Mesenchymal stem cell (in vitro differentiated cells and primary cell): Measurements from ENCODE around the gene GPR65.

ENCODE experiments used
- DNase-seq: peaks from one replicate; pipeline ENCODE4 v3.0.0-alpha.2; 2013
- H2AFZ ChIP-seq: one replicate; pipeline ENCODE4 v1.6.1; 2013; ENCODE audit warnings: low read depth, mild to moderate bottlenecking, control low read depth, inconsistent platforms, low read length, moderate library complexity
- H2AK5ac ChIP-seq: 2 replicates; pipeline ENCODE4 v1.6.1; 2013; ENCODE audit warnings: low read length, moderate library complexity, mild to moderate bottlenecking, inconsistent platforms; ENCODE audit not compliant: severe bottlenecking
- H2BK120ac ChIP-seq: one replicate; pipeline ENCODE4 v1.6.1; 2013; ENCODE audit warnings: low read depth, mild to moderate bottlenecking, inconsistent platforms, low read length, moderate library complexity
- H2BK12ac ChIP-seq, 2 experiments: one replicate each; pipeline ENCODE4 v1.6.1; 2013; ENCODE audit warnings: inconsistent platforms in 2 of 2, low read length in 2 of 2, mild to moderate bottlenecking in 2 of 2, moderate library complexity in 2 of 2, control low read depth in 1 of 2
- H2BK15ac ChIP-seq: one replicate; pipeline ENCODE4 v1.6.1; 2013; ENCODE audit warnings: mild to moderate bottlenecking, low read depth, inconsistent platforms; ENCODE audit not compliant: poor library complexity, severe bottlenecking
- H2BK5ac ChIP-seq: 2 replicates; pipeline ENCODE4 v1.6.1; 2013; ENCODE audit warnings: low read depth, mild to moderate bottlenecking, low read length, control low read depth, inconsistent platforms; ENCODE audit not compliant: poor library complexity, severe bottlenecking
- H3K14ac ChIP-seq, 2 experiments: one replicate each; pipeline ENCODE4 v1.6.1; 2013; ENCODE audit warnings: inconsistent platforms in 2 of 2, low read length in 2 of 2, control low read depth in 1 of 2, mild to moderate bottlenecking in 1 of 2, moderate library complexity in 1 of 2
- H3K18ac ChIP-seq, 2 experiments: one replicate each; pipeline ENCODE4 v1.6.1; 2013; ENCODE audit warnings: inconsistent platforms in 2 of 2, low read length in 2 of 2, control low read depth in 1 of 2, low read depth in 1 of 2, mild to moderate bottlenecking in 1 of 2
- H3K23ac ChIP-seq, 2 experiments: one replicate each; pipeline ENCODE4 v1.6.1; 2013; ENCODE audit warnings: inconsistent platforms in 2 of 2, low read length in 2 of 2, mild to moderate bottlenecking in 2 of 2, moderate library complexity in 2 of 2, control low read depth in 1 of 2
- H3K27ac ChIP-seq: 2 replicates; pipeline ENCODE4 v1.5.1; 2013; ENCODE audit warnings: mild to moderate bottlenecking, moderate library complexity, low read length, control low read depth, inconsistent platforms; ENCODE audit not compliant: poor library complexity, severe bottlenecking
- H3K27me3 ChIP-seq, 2 experiments: 2 replicates each; pipeline versions ENCODE4 v1.6.1 to v1.7.0; 2013; ENCODE audit warnings: low read length in 2 of 2, mild to moderate bottlenecking in 2 of 2, moderate library complexity in 2 of 2, control low read depth in 1 of 2, inconsistent platforms in 1 of 2; ENCODE audit not compliant: control insufficient read depth in 1 of 2, insufficient read depth in 1 of 2
- H3K36me3 ChIP-seq, 2 experiments: 2 replicates each; pipeline versions ENCODE4 v1.6.1 to v1.7.0; 2013; ENCODE audit warnings: low read length in 2 of 2, control low read depth in 1 of 2, inconsistent platforms in 1 of 2, low read depth in 1 of 2, mild to moderate bottlenecking in 1 of 2; ENCODE audit not compliant: insufficient read depth in 2 of 2, control insufficient read depth in 1 of 2
- H3K4ac ChIP-seq, 2 experiments: one replicate each; pipeline ENCODE4 v1.6.1; 2013; ENCODE audit warnings: inconsistent platforms in 2 of 2, low read length in 2 of 2, mild to moderate bottlenecking in 2 of 2, moderate library complexity in 2 of 2, control low read depth in 1 of 2, low read depth in 1 of 2
- H3K4me1 ChIP-seq: 2 replicates; pipeline ENCODE4 v1.6.1; 2013; ENCODE audit warnings: low read depth, low read length, control low read depth; ENCODE audit not compliant: control insufficient read depth, insufficient read depth
- H3K4me2 ChIP-seq: 2 replicates; pipeline ENCODE4 v1.6.1; 2013; ENCODE audit warnings: low read length, mild to moderate bottlenecking, inconsistent platforms; ENCODE audit not compliant: poor library complexity, severe bottlenecking
- H3K4me3 ChIP-seq, 2 experiments: 2 replicates each; pipeline versions ENCODE4 v1.5.1 to v1.7.0; 2013; ENCODE audit warnings: low read length in 2 of 2, mild to moderate bottlenecking in 2 of 2, control low read depth in 1 of 2, low read depth in 1 of 2; ENCODE audit not compliant: insufficient read depth in 1 of 2
- H3K79me1 ChIP-seq: replicated peaks from 2 replicates; pipeline ENCODE4 v1.6.1; 2013; ENCODE audit warnings: mild to moderate bottlenecking, control low read depth, low read length, inconsistent platforms; ENCODE audit not compliant: poor library complexity, severe bottlenecking
- H3K9ac ChIP-seq: 2 replicates; pipeline ENCODE4 v1.7.0; 2013; ENCODE audit warnings: mild to moderate bottlenecking, low read length, moderate library complexity
- H3K9me3 ChIP-seq: 2 replicates; pipeline ENCODE4 v1.7.0; 2013; ENCODE audit warnings: mild to moderate bottlenecking, low read length; ENCODE audit not compliant: control insufficient read depth
- H4K8ac ChIP-seq: one replicate; pipeline ENCODE4 v1.6.1; 2013; ENCODE audit warnings: inconsistent platforms, mild to moderate bottlenecking, low read length, moderate library complexity
- H4K91ac ChIP-seq: one replicate; pipeline ENCODE4 v1.6.1; 2013; ENCODE audit warnings: mild to moderate bottlenecking, low read length, inconsistent platforms
- WGBS: methylation state at CpG from one replicate; pipeline ENCODE4 v1.1.7; 2013; ENCODE audit warnings: mixed read lengths; 5-methylcytosine and 5-hydroxymethylcytosine counted together

The GPR65 gene

DNA sequence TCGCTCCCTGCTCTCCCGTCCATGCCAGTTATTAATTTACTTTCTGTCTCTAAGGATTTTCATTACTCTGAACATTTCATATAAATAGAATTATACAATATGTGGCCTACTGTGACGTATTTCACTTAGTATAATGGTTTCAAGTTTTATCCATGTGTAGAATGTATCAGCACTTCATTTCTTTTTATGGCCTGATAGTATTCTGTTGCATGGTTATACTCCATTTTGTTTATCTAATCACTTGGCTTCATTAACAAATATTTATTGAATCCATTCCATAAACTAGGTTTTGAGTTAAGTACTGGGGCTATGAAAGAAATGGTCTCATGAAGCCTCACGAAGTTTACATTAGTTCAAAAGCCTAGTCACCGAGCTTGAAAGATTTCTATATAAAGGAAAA, 7.6 kb downstream of the GPR65 start:
- Histone ChIP-seq H2AFZ (no peak overlapping the region), H3K4me3 (no peak overlapping the region), H3K4me1 (no peaks in the 10 kb centered on the region), H2BK12ac (no peak overlapping the region), H2AK5ac (no peak overlapping the region), H2BK15ac (no peak overlapping the region), H3K4ac (no peak overlapping the region), H3K23ac (no peak overlapping the region), H2BK5ac (no peak overlapping the region), H3K18ac (no peak overlapping the region), H3K9ac (no peak overlapping the region), H2BK120ac (no peak overlapping the region), H3K27ac (no peak overlapping the region), H3K9me3 (no peaks in the 10 kb centered on the region), H3K4me2 (no peak overlapping the region), H3K27me3 (no peaks in the 10 kb centered on the region), H3K14ac (no peak overlapping the region), H4K8ac (no peak overlapping the region), H4K91ac (no peak overlapping the region), H3K36me3 (no peaks in the 10 kb centered on the region), H3K79me1 (no peaks in the 10 kb centered on the region)
- DNase-seq = no peak
- 83% methylated on average over 1 of the region's 5 CpGs for WGBS

DNA sequence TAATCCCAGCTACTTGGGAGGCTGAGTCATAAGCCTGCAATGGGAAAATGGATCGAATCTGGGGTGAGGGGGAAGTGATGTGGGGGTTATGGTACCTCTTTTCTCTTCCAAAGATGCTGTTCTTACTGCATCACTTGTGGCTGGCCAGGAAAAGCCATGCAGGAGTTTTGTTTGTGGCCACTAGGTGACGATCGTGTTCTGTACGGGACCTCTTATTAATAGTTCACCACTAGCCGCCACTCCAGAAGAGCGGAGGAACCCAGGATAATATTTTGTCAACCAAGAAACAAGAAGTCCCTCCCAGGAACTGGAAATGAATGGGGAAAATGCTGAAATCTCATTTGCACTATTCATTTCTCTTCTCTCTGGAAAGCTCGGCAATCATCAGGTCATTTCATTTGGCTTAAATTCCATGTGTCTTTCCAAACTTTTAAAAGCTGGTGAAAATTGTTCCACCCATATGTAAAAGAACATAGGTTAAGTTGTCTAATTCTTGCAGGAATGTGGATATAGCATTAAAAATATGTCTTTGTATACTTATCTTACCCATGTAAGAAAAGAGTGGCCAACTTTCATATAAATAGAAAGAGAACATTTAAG, 8.9 kb downstream of the GPR65 start:
- H3K9ac ChIP-seq = peak overlapping the region; percentile 34
- no peaks in the 10 kb centered on the region for H3K4me1 ChIP-seq
- H2BK12ac ChIP-seq = no peak overlapping the region
- no peak overlapping the region for H4K91ac ChIP-seq
- H2AK5ac ChIP-seq = no peak overlapping the region
- no peak overlapping the region for H2BK15ac ChIP-seq
- DNase-seq = peak; percentile 73
- H4K8ac ChIP-seq = no peak overlapping the region
- H3K4ac ChIP-seq = no peak overlapping the region
- H2AFZ ChIP-seq = no peak overlapping the region
- H3K79me1 ChIP-seq = no peaks in the 10 kb centered on the region
- no peak overlapping the region for H3K27ac ChIP-seq
- 8% methylated on average over 6 of the region's 7 CpGs for WGBS
- H2BK5ac ChIP-seq = no peak overlapping the region
- no peaks in the 10 kb centered on the region for H3K36me3 ChIP-seq
- H3K27me3 ChIP-seq = no peaks in the 10 kb centered on the region
- no peak overlapping the region for H3K4me2 ChIP-seq
- no peak overlapping the region for H3K4me3 ChIP-seq
- H3K14ac ChIP-seq = no peak overlapping the region
- no peaks in the 10 kb centered on the region for H3K9me3 ChIP-seq
- no peak overlapping the region for H3K18ac ChIP-seq
- no peak overlapping the region for H3K23ac ChIP-seq
- H2BK120ac ChIP-seq = no peak overlapping the region

DNA sequence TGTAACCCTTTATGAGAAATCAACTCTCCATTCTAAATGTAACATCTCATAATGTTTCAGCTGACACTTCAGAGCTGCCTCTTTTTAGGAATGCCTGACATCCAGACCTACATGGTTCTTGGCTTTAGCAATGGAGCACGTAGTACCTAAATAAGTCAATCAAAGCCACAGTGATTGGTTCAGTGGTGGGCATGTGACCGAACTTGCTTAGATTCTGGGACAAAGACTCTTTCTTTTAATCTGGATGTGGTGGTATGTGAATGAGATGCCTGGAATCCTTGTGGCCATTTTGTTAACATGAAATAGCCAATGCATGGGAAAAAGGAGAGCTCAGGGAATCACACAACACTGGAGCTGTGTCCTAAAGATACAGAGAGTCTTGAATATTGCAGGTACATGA, 11.8 kb downstream of the GPR65 start:
- H2AFZ ChIP-seq = no peak overlapping the region
- no peaks in the 10 kb centered on the region for H3K4me1 ChIP-seq
- H3K14ac ChIP-seq = no peak overlapping the region
- H3K4ac ChIP-seq = no peak overlapping the region
- H3K4me2 ChIP-seq = no peak overlapping the region
- H3K18ac ChIP-seq = no peak overlapping the region
- H3K36me3 ChIP-seq = no peaks in the 10 kb centered on the region
- H4K8ac ChIP-seq = no peak overlapping the region
- no peak overlapping the region for H3K9ac ChIP-seq
- H3K4me3 ChIP-seq = no peak overlapping the region
- H2BK12ac ChIP-seq = no peak overlapping the region
- no peak overlapping the region for H2BK120ac ChIP-seq
- H2BK15ac ChIP-seq = no peak overlapping the region
- no peak overlapping the region for H2AK5ac ChIP-seq
- H3K27me3 ChIP-seq = peaks cover 0 to 7% of the 10 kb centered on the region in 2 experiments
- no peak overlapping the region for H2BK5ac ChIP-seq
- H3K27ac ChIP-seq = no peak overlapping the region
- H4K91ac ChIP-seq = no peak overlapping the region
- DNase-seq = no peak
- H3K23ac ChIP-seq = no peak overlapping the region
- no peaks in the 10 kb centered on the region for H3K79me1 ChIP-seq
- 91% methylated on average over 2 of the region's 2 CpGs for WGBS
- H3K9me3 ChIP-seq = no peaks in the 10 kb centered on the region

DNA sequence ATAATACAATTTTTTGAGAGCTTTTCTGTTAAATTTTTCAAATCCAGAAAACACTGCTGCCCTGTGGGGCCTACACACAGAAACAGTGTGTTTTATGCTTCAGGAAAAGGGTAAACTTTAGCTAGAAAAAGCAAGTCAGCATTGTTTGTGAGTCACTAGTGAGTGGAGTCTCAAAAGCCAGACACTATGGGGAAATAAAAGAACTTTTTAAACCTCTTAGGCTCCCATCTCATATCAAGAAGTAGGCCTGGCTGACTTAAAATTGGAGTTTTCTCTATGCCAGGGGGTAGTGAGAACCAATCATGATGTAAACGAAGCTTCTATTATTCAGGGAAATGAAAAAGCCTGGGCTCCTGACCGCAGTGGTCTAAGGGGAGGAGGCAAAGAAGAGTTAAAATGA, 12.6 kb downstream of the GPR65 start:
- H3K4ac ChIP-seq = no peak overlapping the region
- no peaks in the 10 kb centered on the region for H3K79me1 ChIP-seq
- no peak overlapping the region for H2BK5ac ChIP-seq
- no peak overlapping the region for H2AK5ac ChIP-seq
- no peaks in the 10 kb centered on the region for H3K36me3 ChIP-seq
- no peak overlapping the region for H4K8ac ChIP-seq
- H4K91ac ChIP-seq = no peak overlapping the region
- no peak overlapping the region for H2AFZ ChIP-seq
- no peak overlapping the region for H3K23ac ChIP-seq
- no peak overlapping the region for H2BK15ac ChIP-seq
- H3K14ac ChIP-seq = no peak overlapping the region
- H2BK120ac ChIP-seq = no peak overlapping the region
- no peak for DNase-seq
- peaks cover 0 to 7% of the 10 kb centered on the region in 2 experiments for H3K27me3 ChIP-seq
- H3K18ac ChIP-seq = no peak overlapping the region
- no peaks in the 10 kb centered on the region for H3K4me1 ChIP-seq
- no peak overlapping the region for H3K27ac ChIP-seq
- H3K9ac ChIP-seq = no peak overlapping the region
- 76% methylated on average over 2 of the region's 2 CpGs for WGBS
- no peak overlapping the region for H2BK12ac ChIP-seq
- no peak overlapping the region for H3K4me2 ChIP-seq
- H3K4me3 ChIP-seq = no peak overlapping the region
- H3K9me3 ChIP-seq = no peaks in the 10 kb centered on the region
